BE2C (cell line): ENCODE measurements around the gene RTL3.

Experiments
- DNase-seq: peaks from one replicate; pipeline ENCODE4 v3.0.0-alpha.2; 2020
- H3K27me3 ChIP-seq: fragments of 250-450 bp; sonication (Bioruptor Pico); 2 replicates; pipeline ENCODE4 v1.5.1; 2020; ENCODE audit warnings: mild to moderate bottlenecking
- H3K36me3 ChIP-seq: fragments of 250-450 bp; sonication (Bioruptor Pico); 2 replicates; pipeline ENCODE4 v1.5.1; 2020; ENCODE audit warnings: mild to moderate bottlenecking
- H3K4me1 ChIP-seq: fragments of 250-450 bp; sonication (Bioruptor Pico); 2 replicates; pipeline ENCODE4 v1.5.1; 2020
- H3K4me3 ChIP-seq: 2 replicates; pipeline ENCODE4 v1.5.1; 2011; ENCODE audit warnings: low read depth, low read length
- H3K9me3 ChIP-seq: fragments of 250-450 bp; sonication (Bioruptor Pico); 2 replicates; pipeline ENCODE4 v1.5.1; 2020
- CTCF ChIP-seq: IDR thresholded peaks from 2 replicates; pipeline ENCODE4 v1.5.1; 2012; ENCODE audit warnings: mild to moderate bottlenecking, low read depth, low read length

RTL3 gene

DNA sequence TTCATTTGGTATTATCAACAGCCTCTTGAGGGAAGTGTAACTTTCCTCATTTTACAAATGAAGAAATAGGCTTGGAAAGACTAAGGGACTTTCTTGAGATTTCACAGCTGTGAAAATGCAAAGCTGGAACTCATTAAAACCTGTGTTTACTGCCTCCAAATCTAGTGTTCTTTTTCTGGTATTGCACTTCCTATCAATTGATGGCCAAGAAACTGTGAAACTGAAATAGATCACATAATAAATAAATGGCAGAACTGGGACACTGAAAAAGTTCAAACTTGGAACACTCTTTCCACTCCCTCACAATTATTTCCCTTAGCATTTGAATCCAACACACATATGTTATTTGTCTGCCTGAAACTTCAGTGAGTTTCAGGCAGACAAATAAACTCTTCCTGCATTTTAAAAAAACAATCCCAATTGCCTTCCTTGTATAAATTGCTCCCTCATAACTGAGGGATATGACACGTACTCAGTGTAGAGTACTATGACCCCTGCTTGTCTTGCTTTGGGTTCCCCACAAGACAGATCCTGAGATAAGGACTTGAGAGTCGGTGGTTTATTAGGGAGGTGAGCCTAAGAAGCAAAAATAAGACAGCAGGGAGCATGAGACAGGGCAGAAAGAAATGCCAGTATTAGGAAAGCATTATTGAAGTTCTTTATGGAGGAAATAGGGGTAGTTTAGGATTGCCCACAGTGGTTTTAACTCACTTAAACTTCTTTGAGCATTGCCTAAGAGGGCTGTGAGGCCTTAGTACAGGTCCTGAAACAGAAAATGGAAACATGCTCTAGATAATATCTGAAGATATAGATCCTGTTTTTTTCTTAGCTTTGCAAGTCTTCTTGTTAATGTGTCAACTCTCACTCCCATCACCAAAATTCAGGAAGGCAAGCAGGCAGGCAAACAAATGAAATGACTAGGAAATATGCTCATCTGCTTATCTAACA lies 33.9 kb downstream of the RTL3 start:
- no peak for TF ChIP-seq CTCF
- no peak overlapping the region for H3K4me3 ChIP-seq
- no peaks in the 10 kb centered on the region for H3K27me3 ChIP-seq
- no peaks in the 10 kb centered on the region for H3K4me1 ChIP-seq
- H3K9me3 ChIP-seq, result no peaks in the 10 kb centered on the region
- DNase-seq, result no peak
- H3K36me3 ChIP-seq, result no peaks in the 10 kb centered on the region

DNA sequence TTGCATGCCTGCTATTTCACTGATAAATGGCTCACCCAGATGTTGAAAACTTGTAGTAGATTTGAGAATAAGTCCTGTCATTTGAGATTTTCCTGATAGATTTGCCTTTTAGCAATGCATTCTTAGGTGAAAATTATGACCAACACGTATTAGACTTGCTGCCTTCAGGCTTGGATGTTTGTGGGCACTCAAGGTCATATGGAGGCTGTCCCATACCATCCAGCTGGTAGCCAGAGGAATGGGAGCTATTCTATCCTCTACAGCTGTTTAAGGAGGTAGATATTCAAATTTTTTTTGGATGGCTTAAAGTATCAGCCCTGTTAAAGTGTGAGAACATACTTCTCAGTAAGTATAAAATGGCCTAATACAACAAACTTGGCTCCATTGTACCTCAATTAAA lies 34.7 kb downstream of the RTL3 start:
- no peaks in the 10 kb centered on the region for H3K9me3 ChIP-seq

DNA sequence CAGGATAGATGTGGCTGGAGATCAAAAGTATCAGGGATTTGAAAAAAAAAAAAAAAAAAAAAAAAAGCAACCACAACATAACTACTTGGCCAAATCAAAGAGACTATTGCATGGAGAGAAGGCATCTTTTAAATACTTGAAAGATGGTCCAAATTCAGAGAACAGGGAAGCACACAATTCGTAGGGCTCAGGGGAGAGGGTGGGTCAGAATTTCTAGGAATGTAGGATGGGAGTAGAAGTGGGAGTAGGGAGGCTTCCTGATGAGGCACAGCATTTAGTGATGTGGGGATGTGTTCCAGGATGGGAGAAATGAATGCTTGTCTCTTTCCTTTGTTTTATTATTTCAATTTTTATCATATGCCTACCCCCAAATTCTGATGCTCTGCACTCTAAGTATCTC lies 36.3 kb downstream of the RTL3 start:
- no peak for DNase-seq
- no peaks in the 10 kb centered on the region for H3K27me3 ChIP-seq
- H3K4me1 ChIP-seq, result no peaks in the 10 kb centered on the region
- TF ChIP-seq CTCF, result no peak
- no peaks in the 10 kb centered on the region for H3K9me3 ChIP-seq
- H3K36me3 ChIP-seq, result no peaks in the 10 kb centered on the region
- no peak overlapping the region for H3K4me3 ChIP-seq

More for the DNA sequence above, 34.7 kb downstream of the RTL3 start:
- Histone ChIP-seq H3K36me3 (no peaks in the 10 kb centered on the region), H3K4me1 (no peaks in the 10 kb centered on the region), H3K4me3 (no peak overlapping the region), H3K27me3 (no peaks in the 10 kb centered on the region)
- DNase-seq, result no peak
- no peak for TF ChIP-seq CTCF

DNA sequence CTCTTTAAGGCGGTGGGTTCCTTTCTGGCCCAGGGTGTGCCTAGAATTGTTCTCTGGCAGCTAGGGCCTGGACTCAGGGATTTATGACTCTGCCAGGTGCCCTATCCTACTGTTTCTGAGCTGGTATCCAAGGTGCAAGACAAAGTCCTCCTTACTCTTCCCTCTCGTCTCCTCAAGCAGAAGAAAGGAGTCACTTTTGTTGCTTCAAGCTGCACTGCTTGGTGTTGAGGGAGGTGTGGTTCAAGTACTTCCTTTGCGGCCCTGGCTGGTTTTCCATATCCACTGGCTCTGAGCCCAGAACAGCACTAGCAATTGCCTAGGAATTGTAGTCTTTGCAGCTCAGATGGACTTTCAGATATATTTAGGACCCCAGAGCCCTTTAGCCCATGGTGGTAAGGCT lies 39.3 kb downstream of the RTL3 start:
- TF ChIP-seq CTCF, result no peak
- Histone ChIP-seq H3K4me3 (no peak overlapping the region), H3K36me3 (no peaks in the 10 kb centered on the region), H3K4me1 (no peaks in the 10 kb centered on the region), H3K27me3 (no peaks in the 10 kb centered on the region), H3K9me3 (no peaks in the 10 kb centered on the region)
- no peak for DNase-seq

GRCh38 chrX:78618987-78619386 lies 40.1 kb downstream of the RTL3 start:
- H3K4me3 ChIP-seq, result no peak overlapping the region
- no peaks in the 10 kb centered on the region for H3K27me3 ChIP-seq
- H3K36me3 ChIP-seq, result no peaks in the 10 kb centered on the region
- no peaks in the 10 kb centered on the region for H3K4me1 ChIP-seq
- no peaks in the 10 kb centered on the region for H3K9me3 ChIP-seq
- no peak for TF ChIP-seq CTCF
- no peak for DNase-seq

GRCh38 chrX:78614264-78614663 lies 44.9 kb downstream of the RTL3 start:
- DNase-seq, result no peak
- no peaks in the 10 kb centered on the region for H3K9me3 ChIP-seq
- no peak for TF ChIP-seq CTCF
- H3K36me3 ChIP-seq, result no peaks in the 10 kb centered on the region
- no peaks in the 10 kb centered on the region for H3K4me1 ChIP-seq
- no peaks in the 10 kb centered on the region for H3K27me3 ChIP-seq
- H3K4me3 ChIP-seq, result no peak overlapping the region
